Measurements from ENCODE around the gene AGPAT2. TPM values are rescaled to one million over a fixed set of nuclear protein-coding genes. Genes with fewer than 3 reads are reported as not detected.
A peak's percentile ranks its signal among the peaks of the same experiment; 100 is the strongest.

The AGPAT2 gene
- total and polyA plus RNA-seq, 2 experiments from 2014 or later = 31.8 to 44.7 TPM

DNA sequence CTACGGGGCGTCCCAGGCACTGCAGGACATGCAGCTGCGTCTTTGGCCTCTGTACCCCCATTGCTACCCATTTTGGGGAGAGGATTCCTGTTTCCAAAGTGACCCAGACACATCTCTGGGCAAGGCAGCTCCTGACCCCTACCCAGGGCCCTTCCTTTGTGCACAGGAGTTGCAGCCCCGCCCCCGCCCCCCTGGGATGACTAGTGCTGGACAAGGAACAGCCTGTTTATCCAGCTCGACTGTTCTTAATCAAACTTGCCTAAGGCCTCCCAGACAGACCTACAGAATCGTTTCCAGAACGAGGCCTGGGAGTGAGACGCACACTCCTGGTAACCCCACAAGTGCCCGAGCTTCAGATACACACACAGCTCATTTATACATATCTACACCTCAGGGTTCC lies 38.4 kb upstream of the AGPAT2 start:
- H3K4me1 Mint-ChIP-seq = peaks cover 21% of the 10 kb centered on the region
- peaks cover 50% of the 10 kb centered on the region for H3F3A ChIP-seq (replicated peaks; ENCODE audit: low read depth)
- H3K9me3 Mint-ChIP-seq = no peaks in the 10 kb centered on the region
- peaks cover 34% of the 10 kb centered on the region for H3K79me2 ChIP-seq (replicated peaks; ENCODE audit: insufficient read depth)
- H3K27me3 Mint-ChIP-seq (ENCODE audit: insufficient read depth, low read depth, poor library complexity) = peaks cover 28% of the 10 kb centered on the region
- peak overlapping the region; percentile 99; the same call in 1 of the 2 replicates for H3K4me3 ChIP-seq
- H3K36me3 ChIP-seq (ENCODE audit: insufficient read depth) = peaks cover 22% of the 10 kb centered on the region
- H4K20me1 ChIP-seq (replicated peaks; ENCODE audit: insufficient read depth) = peaks cover 31% of the 10 kb centered on the region
- H3K4me1 ChIP-seq (ENCODE audit: insufficient read depth) = peaks cover 9% of the 10 kb centered on the region; the same call in 1 of the 2 replicates
- no peaks in the 10 kb centered on the region for H3K9me2 ChIP-seq (ENCODE audit: insufficient read depth)
- peak overlapping the region; percentile 30; the same call in 2 of the 3 replicates for H3K4me3 Mint-ChIP-seq
- TF ChIP-seq ZNF331 (CRISPR knock-in tag; IDR thresholded peaks at IDR 0.05; ENCODE audit: low read depth) = no peak
- no peak for TF ChIP-seq POLR2AphosphoS5 (IDR thresholded peaks at IDR 0.05; ENCODE audit: low read depth)
- TF ChIP-seq EZH2phosphoT487 (IDR thresholded peaks at IDR 0.05; ENCODE audit: unreplicated experiment) = no peak
- no peak for TF ChIP-seq REST (IDR thresholded peaks at IDR 0.05; ENCODE audit: unreplicated experiment)
- TF ChIP-seq, protein P1, sequence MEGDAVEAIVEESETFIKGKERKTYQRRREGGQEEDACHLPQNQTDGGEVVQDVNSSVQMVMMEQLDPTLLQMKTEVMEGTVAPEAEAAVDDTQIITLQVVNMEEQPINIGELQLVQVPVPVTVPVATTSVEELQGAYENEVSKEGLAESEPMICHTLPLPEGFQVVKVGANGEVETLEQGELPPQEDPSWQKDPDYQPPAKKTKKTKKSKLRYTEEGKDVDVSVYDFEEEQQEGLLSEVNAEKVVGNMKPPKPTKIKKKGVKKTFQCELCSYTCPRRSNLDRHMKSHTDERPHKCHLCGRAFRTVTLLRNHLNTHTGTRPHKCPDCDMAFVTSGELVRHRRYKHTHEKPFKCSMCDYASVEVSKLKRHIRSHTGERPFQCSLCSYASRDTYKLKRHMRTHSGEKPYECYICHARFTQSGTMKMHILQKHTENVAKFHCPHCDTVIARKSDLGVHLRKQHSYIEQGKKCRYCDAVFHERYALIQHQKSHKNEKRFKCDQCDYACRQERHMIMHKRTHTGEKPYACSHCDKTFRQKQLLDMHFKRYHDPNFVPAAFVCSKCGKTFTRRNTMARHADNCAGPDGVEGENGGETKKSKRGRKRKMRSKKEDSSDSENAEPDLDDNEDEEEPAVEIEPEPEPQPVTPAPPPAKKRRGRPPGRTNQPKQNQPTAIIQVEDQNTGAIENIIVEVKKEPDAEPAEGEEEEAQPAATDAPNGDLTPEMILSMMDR (conservative IDR thresholded peaks at IDR 0.05; ENCODE audit: low read depth in 2 of 2) = no peak
- no peak for TF ChIP-seq NANOG (IDR thresholded peaks at IDR 0.05; ENCODE audit: borderline replicate concordance)
- TF ChIP-seq, protein P2, sequence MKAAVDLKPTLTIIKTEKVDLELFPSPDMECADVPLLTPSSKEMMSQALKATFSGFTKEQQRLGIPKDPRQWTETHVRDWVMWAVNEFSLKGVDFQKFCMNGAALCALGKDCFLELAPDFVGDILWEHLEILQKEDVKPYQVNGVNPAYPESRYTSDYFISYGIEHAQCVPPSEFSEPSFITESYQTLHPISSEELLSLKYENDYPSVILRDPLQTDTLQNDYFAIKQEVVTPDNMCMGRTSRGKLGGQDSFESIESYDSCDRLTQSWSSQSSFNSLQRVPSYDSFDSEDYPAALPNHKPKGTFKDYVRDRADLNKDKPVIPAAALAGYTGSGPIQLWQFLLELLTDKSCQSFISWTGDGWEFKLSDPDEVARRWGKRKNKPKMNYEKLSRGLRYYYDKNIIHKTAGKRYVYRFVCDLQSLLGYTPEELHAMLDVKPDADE (IDR thresholded peaks at IDR 0.05) = no peak
- TF ChIP-seq ZNF114 (CRISPR knock-in tag; IDR thresholded peaks at IDR 0.05) = no peak
- 0 out of 2 replicates have a peak overlapping the region, but pooled peaks have one; percentile 59 for H3K27ac Mint-ChIP-seq
- no peak for DNase-seq (ENCODE audit: low spot score)
- H3K27me3 ChIP-seq (ENCODE audit: insufficient read depth) = peaks cover 15% of the 10 kb centered on the region
- H3K36me3 Mint-ChIP-seq (ENCODE audit: low read depth) = peaks cover 51% of the 10 kb centered on the region
- H3K27ac ChIP-seq (ENCODE audit: low read depth) = peak overlapping the region; percentile 32; the same call in 1 of the 2 replicates
- H2AFZ ChIP-seq = no peak overlapping the region
- H3K4me2 ChIP-seq = peak overlapping the region; percentile 94
- no peak for ATAC-seq

DNA sequence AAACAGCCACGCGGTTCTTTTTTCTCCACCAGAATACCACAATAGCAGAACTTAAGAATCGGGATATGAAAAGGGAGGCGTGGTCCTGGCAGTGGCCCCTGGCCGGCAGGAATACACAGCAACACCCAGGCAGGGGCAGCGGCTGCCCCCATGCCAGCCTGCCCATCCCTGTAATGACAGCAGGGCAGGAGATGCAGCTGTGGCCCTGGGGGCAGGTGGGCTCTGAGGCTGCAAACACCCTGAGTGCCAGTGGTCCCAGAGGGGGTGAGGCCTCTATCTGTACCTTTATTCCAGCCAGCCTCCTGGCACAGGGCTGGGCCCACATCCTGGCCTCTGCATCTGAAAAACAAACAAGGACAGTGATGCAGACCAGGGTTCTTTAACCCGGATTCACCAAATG lies 37.5 kb upstream of the AGPAT2 start:
- no peak overlapping the region; the same call in 2 of the 3 replicates for H3K4me3 Mint-ChIP-seq

More for the DNA sequence above, 37.5 kb upstream of the AGPAT2 start:
- Mint-ChIP-seq H3K9me3 (no peaks in the 10 kb centered on the region), H3K27ac (no peak overlapping the region), H3K4me1 (peaks cover 21% of the 10 kb centered on the region), H3K27me3 (ENCODE audit: insufficient read depth, low read depth, poor library complexity) (peaks cover 32% of the 10 kb centered on the region), H3K36me3 (ENCODE audit: low read depth) (peaks cover 50% of the 10 kb centered on the region)
- Histone ChIP-seq H3K4me3 (no peak overlapping the region), H3K4me1 (ENCODE audit: insufficient read depth) (peaks cover 9% of the 10 kb centered on the region; the same call in 1 of the 2 replicates), H3K9me2 (ENCODE audit: insufficient read depth) (no peaks in the 10 kb centered on the region), H3K36me3 (ENCODE audit: insufficient read depth) (peaks cover 22% of the 10 kb centered on the region), H4K20me1 (replicated peaks; ENCODE audit: insufficient read depth) (peaks cover 31% of the 10 kb centered on the region), H3F3A (replicated peaks; ENCODE audit: low read depth) (peaks cover 50% of the 10 kb centered on the region), H3K27ac (ENCODE audit: low read depth) (no peak overlapping the region), H3K4me2 (no peak overlapping the region; the same call in 1 of the 2 replicates), H2AFZ (no peak overlapping the region), H3K27me3 (ENCODE audit: insufficient read depth) (peaks cover 14% of the 10 kb centered on the region), H3K79me2 (replicated peaks; ENCODE audit: insufficient read depth) (peaks cover 26% of the 10 kb centered on the region)
- TF ChIP-seq NANOG (IDR thresholded peaks at IDR 0.05; ENCODE audit: borderline replicate concordance) = no peak
- TF ChIP-seq ZNF331 (CRISPR knock-in tag; IDR thresholded peaks at IDR 0.05; ENCODE audit: low read depth) = no peak
- TF ChIP-seq POLR2AphosphoS5 (IDR thresholded peaks at IDR 0.05; ENCODE audit: low read depth) = peak; percentile 32
- DNase-seq (ENCODE audit: low spot score) (no peak), ATAC-seq (no peak)
